IMR-90 (cell line): ENCODE data around the gene RUBCN. TPM values are rescaled to one million over a fixed set of nuclear protein-coding genes. Genes with fewer than 3 reads are reported as not detected.
"Not testable (repeated sequence)": the region's sequence is repeated elsewhere in the genome, so short reads cannot be mapped to it uniquely, and the experiment has no call there.

Experiments used
- ATAC-seq: fragments of 200-7000 bp; cut with Tn5 transposase; 2 replicates; pipeline ENCODE4 v1.9.1; 2020; ENCODE audit warnings: low read depth, mild to moderate bottlenecking, moderate library complexity
- BruUV-seq: library from RNA; stranded (reverse); fragments of 400-500 nt; replicated peaks from 2 replicates; lab custom pipeline; 2021; lab: Mats Ljungman, UMichigan
- CTCF ChIA-PET: fragments of 300-600 bp; formaldehyde crosslinking; extraction: SDS; loops from one replicate; lab custom pipeline; 2021; ENCODE audit warnings: antibody characterized with exemption; lab: Yijun Ruan, JAX
- POLR2A ChIA-PET: fragments of 300-600 bp; sonication (Branson Sonifier 250); formaldehyde crosslinking; loops from one replicate; lab custom pipeline; 2022; ENCODE audit warnings: antibody characterized with exemption; ENCODE audit not compliant: unreplicated experiment; lab: Charles Lee
- DNase-seq: peaks from one replicate; pipeline ENCODE4 v3.0.0; 2013
- H2AFZ ChIP-seq: replicated peaks from 2 replicates; pipeline ENCODE3; 2013; ENCODE audit warnings: low read length, mild to moderate bottlenecking; ENCODE audit not compliant: poor library complexity
- H2AK5ac ChIP-seq: 2 replicates; pipeline ENCODE4 v1.6.1; 2013; ENCODE audit warnings: low read depth, low read length, inconsistent platforms
- H2AK9ac ChIP-seq: replicated peaks from 2 replicates; pipeline ENCODE3; 2013; ENCODE audit warnings: mild to moderate bottlenecking, low read depth, low read length, moderate library complexity; ENCODE audit not compliant: poor library complexity
- H2BK120ac ChIP-seq: 2 replicates; pipeline ENCODE4 v1.6.1; 2013; ENCODE audit warnings: low read depth, low read length, inconsistent platforms
- H2BK15ac ChIP-seq: 3 replicates; pipeline ENCODE4 v1.6.1; 2013; ENCODE audit warnings: low read depth, low read length, inconsistent platforms
- H2BK20ac ChIP-seq: 2 replicates; pipeline ENCODE4 v1.6.1; 2013; ENCODE audit warnings: low read depth, mild to moderate bottlenecking, inconsistent platforms, low read length, moderate library complexity
- H2BK5ac ChIP-seq: 2 replicates; pipeline ENCODE4 v1.6.1; 2013; ENCODE audit warnings: mild to moderate bottlenecking, low read depth, low read length, inconsistent platforms; ENCODE audit not compliant: poor library complexity, severe bottlenecking
- H3K14ac ChIP-seq: replicated peaks from 2 replicates; pipeline ENCODE4 v1.6.1; 2013; ENCODE audit warnings: low read depth, low read length, inconsistent platforms
- H3K18ac ChIP-seq: 2 replicates; pipeline ENCODE4 v1.6.1; 2013; ENCODE audit warnings: low read depth, low read length, control low read depth
- H3K23ac ChIP-seq: 2 replicates; pipeline ENCODE4 v1.6.1; 2013; ENCODE audit warnings: low read depth, low read length, inconsistent platforms
- H3K27ac ChIP-seq: 2 replicates; pipeline ENCODE4 v1.5.1; 2013; ENCODE audit warnings: mild to moderate bottlenecking, control low read depth, low read length; ENCODE audit not compliant: insufficient read depth
- H3K27me3 ChIP-seq: 2 replicates; pipeline ENCODE4 v1.6.1; 2013; ENCODE audit warnings: low read length; ENCODE audit not compliant: control insufficient read depth, insufficient read depth
- H3K36me3 ChIP-seq: 2 replicates; pipeline ENCODE4 v1.6.1; 2013; ENCODE audit warnings: low read length, mixed read lengths; ENCODE audit not compliant: control insufficient read depth, insufficient read depth
- H3K4ac ChIP-seq: 2 replicates; pipeline ENCODE4 v1.6.1; 2013; ENCODE audit warnings: low read depth, low read length, inconsistent platforms
- H3K4me1 ChIP-seq: 2 replicates; pipeline ENCODE4 v1.6.1; 2013; ENCODE audit warnings: low read length, mixed read lengths; ENCODE audit not compliant: control insufficient read depth, insufficient read depth
- H3K4me2 ChIP-seq: 2 replicates; pipeline ENCODE4 v1.6.1; 2013; ENCODE audit warnings: low read depth, mild to moderate bottlenecking, control low read depth, low read length, moderate library complexity
- H3K4me3 ChIP-seq: 2 replicates; pipeline ENCODE4 v1.5.1; 2013; ENCODE audit warnings: low read depth, mild to moderate bottlenecking, control low read depth, low read length, moderate library complexity; ENCODE audit not compliant: insufficient read depth
- H3K56ac ChIP-seq: 2 replicates; pipeline ENCODE4 v1.6.1; 2013; ENCODE audit warnings: low read length, inconsistent platforms; ENCODE audit not compliant: insufficient read depth; ENCODE audit errors: extremely low read depth
- H3K79me1 ChIP-seq, 2 experiments: 2 replicates each; pipeline ENCODE4 v1.6.1; 2013; ENCODE audit warnings: low read length in 2 of 2, inconsistent platforms in 1 of 2, low read depth in 1 of 2
- H3K9ac ChIP-seq: 2 replicates; pipeline ENCODE4 v1.6.1; 2013; ENCODE audit warnings: low read depth, low read length, control low read depth
- H3K9me1 ChIP-seq: 2 replicates; pipeline ENCODE4 v1.6.1; 2013; ENCODE audit warnings: low read length, inconsistent platforms; ENCODE audit not compliant: insufficient read depth
- H3K9me3 ChIP-seq: 2 replicates; pipeline ENCODE4 v1.6.1; 2013; ENCODE audit warnings: low read length; ENCODE audit not compliant: control insufficient read depth, insufficient read depth
- H4K20me1 ChIP-seq: 2 replicates; pipeline ENCODE4 v1.6.1; 2013; ENCODE audit warnings: low read length, inconsistent platforms; ENCODE audit not compliant: insufficient read depth
- H4K5ac ChIP-seq: 2 replicates; pipeline ENCODE4 v1.6.1; 2013; ENCODE audit warnings: mild to moderate bottlenecking, low read depth, low read length, control low read depth
- H4K8ac ChIP-seq, 2 experiments: 2 replicates each; pipeline ENCODE4 v1.6.1; 2013; ENCODE audit warnings: low read depth in 2 of 2, low read length in 2 of 2, control low read depth in 1 of 2, inconsistent platforms in 1 of 2
- H4K91ac ChIP-seq: 2 replicates; pipeline ENCODE4 v1.6.1; 2013; ENCODE audit warnings: low read depth, low read length, inconsistent platforms; ENCODE audit not compliant: insufficient read depth
- WGBS, 2 experiments: methylation state at CpG; one replicate each; pipeline versions ENCODE4 v1.1.5 to v1.1.7; 2013; ENCODE audit warnings: missing lambda C conversion rate in 2 of 2; ENCODE audit not compliant: insufficient read length in 1 of 2; ENCODE audit errors: extremely low coverage in 2 of 2; 5-methylcytosine and 5-hydroxymethylcytosine counted together
- dilution Hi-C: fragments of 300-500 bp; cut with HindIII; formaldehyde crosslinking; loops from one replicate; pipeline ENCODE4 v1.14.3; 2018; ENCODE audit warnings: low sequenced_read_pairs; ENCODE audit not compliant: unreplicated experiment
- in situ Hi-C: fragments of 300-500 bp; cut with MboI; formaldehyde crosslinking; loops from 3 replicates; pipeline ENCODE4 v1.14.3; 2019; ENCODE audit warnings: low sequenced_read_pairs, inconsistent platforms, mixed read lengths
- intact Hi-C: fragments of 100-400 bp; cut with micrococcal nuclease; formaldehyde crosslinking; loops from 2 replicates; pipeline ENCODE4 v1.10.0; 2022
- polyA plus RNA-seq, 3 experiments: library from polyadenylated mRNA; depleted of rRNA; stranded (reverse); fragments of >200 nt; gene quantifications; 2 replicates each; pipeline ENCODE4 v1.2.3, GENCODE V29; 2012; ENCODE audit warnings: low replicate concordance in 1 of 3
- total RNA-seq: library from RNA; depleted of rRNA; stranded (reverse); fragments of >200 nt; gene quantifications from 2 replicates; pipeline ENCODE4 v1.2.3, GENCODE V29; 2012

Gene RUBCN
- total and polyA plus RNA-seq, 2 of the 4 experiments (the other 2 are of a cell fraction) = 10.8 to 12.6 TPM

- ATAC-seq, H3K4me2 ChIP-seq, in situ Hi-C loops, H4K20me1 ChIP-seq, H4K8ac ChIP-seq, H3K4ac ChIP-seq, H3K14ac ChIP-seq, H3K4me3 ChIP-seq, H3K9me1 ChIP-seq, H3K56ac ChIP-seq, dilution Hi-C loops, H2BK20ac ChIP-seq, POLR2A ChIA-PET, H2AK9ac ChIP-seq, H3K79me1 ChIP-seq, H3K27ac ChIP-seq, H4K91ac ChIP-seq, H3K9ac ChIP-seq, H3K4me1 ChIP-seq, H4K5ac ChIP-seq, H2BK5ac ChIP-seq, H3K23ac ChIP-seq, H3K18ac ChIP-seq, intact Hi-C loops, H2BK120ac ChIP-seq, H2BK15ac ChIP-seq, H3K27me3 ChIP-seq, CTCF ChIA-PET, H2AK5ac ChIP-seq, DNase-seq, H3K9me3 ChIP-seq, BruUV-seq, H2AFZ ChIP-seq, H3K36me3 ChIP-seq: not testable (repeated sequence)
- WGBS, 2 experiments = no CpG with 5 or more reads among the region's 10 CpGs
These were observed 77.6 kb downstream of the RUBCN start for GRCh38 chr3:197659144-197659543.

- H3K9me1 ChIP-seq, H2AK9ac ChIP-seq, H3K36me3 ChIP-seq, POLR2A ChIA-PET, H3K9me3 ChIP-seq, H4K5ac ChIP-seq, H2BK15ac ChIP-seq, H2AK5ac ChIP-seq, H3K4me3 ChIP-seq, H2AFZ ChIP-seq, H2BK120ac ChIP-seq, H3K14ac ChIP-seq, BruUV-seq, intact Hi-C loops, H3K79me1 ChIP-seq, H3K27me3 ChIP-seq, H2BK5ac ChIP-seq, CTCF ChIA-PET, H3K23ac ChIP-seq, ATAC-seq, in situ Hi-C loops, H4K91ac ChIP-seq, H3K18ac ChIP-seq, H2BK20ac ChIP-seq, H3K4me2 ChIP-seq, H3K27ac ChIP-seq, H4K20me1 ChIP-seq, DNase-seq, H3K56ac ChIP-seq, H3K4me1 ChIP-seq, H3K9ac ChIP-seq, dilution Hi-C loops, H4K8ac ChIP-seq, H3K4ac ChIP-seq: not testable (repeated sequence)
- WGBS, 2 experiments = 85% methylated on average over 5 of the region's 13 CpGs; no CpG with 5 or more reads in 1 of the 2 experiments
These were observed 78.0 kb downstream of the RUBCN start for GRCh38 chr3:197658706-197659105.
